GM19324 (cell line): ENCODE results near the gene STAG1.
A peak's percentile ranks its signal among the peaks of the same experiment; 100 is the strongest.
"Not testable (repeated sequence)": the region's sequence is repeated elsewhere in the genome, so short reads cannot be mapped to it uniquely, and the experiment has no call there.

Experiments used
- ATAC-seq: cut with Tn5 transposase; IDR thresholded peaks from one replicate; pipeline ENCODE4 v1.9.1; 2021; ENCODE audit warnings: mild to moderate bottlenecking, moderate library complexity; ENCODE audit not compliant: unreplicated experiment, low FRiP score

The STAG1 gene

GRCh38 chr3:136752172-136752421 lies at the start of gene STAG1:
Gene STAG1, minus strand, starts transcription at chr3:136752378. Its CDS starts 121,480 bp downstream, at chr3:136630898.
- no peak for ATAC-seq

DNA sequence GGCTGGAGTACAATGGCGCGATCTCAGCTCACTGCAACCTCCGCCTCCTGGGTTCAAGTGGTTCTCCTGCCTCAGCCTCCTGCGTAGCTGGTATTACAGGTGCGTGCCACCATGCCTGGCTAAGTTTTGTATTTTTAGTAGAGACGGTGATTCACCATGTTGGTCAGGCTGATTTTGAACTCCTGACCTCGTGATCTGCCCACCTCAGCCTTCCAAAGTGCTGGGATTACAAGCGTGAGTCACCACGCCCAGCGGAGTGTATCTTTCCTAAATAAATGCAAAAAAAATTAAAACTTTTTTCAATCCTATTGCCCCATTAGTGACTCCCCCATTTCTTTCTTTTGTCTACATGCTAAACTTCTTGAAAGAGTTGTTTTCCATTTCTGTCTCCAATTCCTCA lies 49.0 kb upstream of the STAG1 start:
- ATAC-seq: not testable (repeated sequence)

DNA sequence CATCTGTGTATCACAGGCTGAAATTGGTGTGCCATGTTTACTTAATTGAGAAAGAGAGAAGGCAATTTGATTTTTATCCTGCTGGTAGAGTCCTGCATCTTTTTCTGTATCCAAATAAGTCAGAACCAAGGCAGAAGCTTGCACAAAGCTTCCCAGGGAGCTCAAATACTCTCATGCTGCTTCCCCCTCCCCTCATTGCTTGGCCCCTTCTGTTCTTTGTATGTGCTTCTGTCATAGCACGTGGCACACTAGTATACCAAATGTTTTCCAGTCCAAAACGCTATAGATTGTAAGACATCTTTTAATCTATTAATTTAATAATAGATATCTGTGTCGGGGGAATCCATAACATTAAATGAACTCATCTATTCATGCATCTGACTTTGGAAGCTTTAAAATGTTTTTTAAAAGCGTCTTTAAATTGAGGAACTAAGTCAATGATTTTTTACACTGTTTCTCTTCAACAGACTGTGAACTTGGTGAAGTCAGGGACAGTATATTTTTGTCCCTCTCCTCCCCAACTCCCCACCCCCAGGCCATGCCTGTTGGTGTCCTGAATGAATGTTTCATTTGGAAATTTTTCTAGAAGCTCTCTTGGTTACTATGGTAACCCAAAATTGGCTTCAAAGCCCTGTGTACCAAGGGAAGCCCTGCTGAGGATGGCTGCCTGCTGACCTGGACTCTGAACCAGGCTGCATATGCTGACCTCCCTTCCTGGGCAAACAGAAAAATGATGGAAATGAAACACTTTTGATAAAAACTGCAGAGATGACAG lies 40.6 kb upstream of the STAG1 start:
- ATAC-seq: no peak

DNA sequence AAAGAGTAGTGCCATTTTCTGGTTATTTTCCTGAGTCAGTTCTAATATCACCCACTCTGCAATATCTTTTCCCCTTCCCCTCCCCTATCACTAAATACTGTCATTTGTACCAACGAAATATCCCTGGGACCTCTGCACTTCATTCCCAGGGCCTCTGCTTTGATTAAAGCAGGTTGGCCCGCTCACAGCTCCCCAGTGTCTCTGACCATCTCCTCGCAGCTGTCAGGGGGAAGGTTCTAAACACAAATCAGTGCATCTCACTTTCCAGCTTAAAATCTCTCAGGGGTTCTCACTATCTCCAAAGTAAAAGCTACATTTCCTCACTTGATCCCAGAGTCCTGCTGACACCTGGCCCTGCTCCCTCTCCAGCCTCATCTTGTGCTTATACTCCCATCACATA lies 38.6 kb upstream of the STAG1 start:
- no peak for ATAC-seq

DNA sequence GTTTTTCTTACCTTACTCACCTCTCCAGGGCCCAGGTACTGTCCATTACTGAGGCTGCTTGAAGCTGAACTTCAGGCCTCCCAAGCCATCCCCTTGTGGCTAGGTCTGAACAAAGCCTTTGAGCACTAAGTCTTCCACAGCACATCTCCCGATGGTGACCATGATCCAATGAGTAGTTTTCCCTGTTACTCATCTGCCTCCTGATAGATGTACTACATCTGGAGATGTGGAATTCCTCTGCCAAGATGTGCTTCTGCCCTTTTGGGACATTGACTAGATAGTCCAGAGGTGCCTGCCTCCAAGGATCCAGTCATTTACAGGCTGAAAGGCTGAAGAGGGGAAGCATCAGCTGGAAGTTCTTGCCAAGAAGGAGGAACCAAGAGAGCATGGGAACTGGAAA lies 37.8 kb upstream of the STAG1 start:
- no peak for ATAC-seq

- no peak for ATAC-seq
Observed at GRCh38 chr3:136788154-136788553, 36.0 kb upstream of the STAG1 start.

- peak; percentile 89 for ATAC-seq
Observed at GRCh38 chr3:136787349-136787748, 35.2 kb upstream of the STAG1 start.

GRCh38 chr3:136783708-136784191 lies 31.6 kb upstream of the STAG1 start:
- ATAC-seq: no peak

- ATAC-seq: no peak
Observed at GRCh38 chr3:136780741-136781140, 28.6 kb upstream of the STAG1 start.

- ATAC-seq: no peak
Observed at GRCh38 chr3:136778865-136779264, 26.7 kb upstream of the STAG1 start.

DNA sequence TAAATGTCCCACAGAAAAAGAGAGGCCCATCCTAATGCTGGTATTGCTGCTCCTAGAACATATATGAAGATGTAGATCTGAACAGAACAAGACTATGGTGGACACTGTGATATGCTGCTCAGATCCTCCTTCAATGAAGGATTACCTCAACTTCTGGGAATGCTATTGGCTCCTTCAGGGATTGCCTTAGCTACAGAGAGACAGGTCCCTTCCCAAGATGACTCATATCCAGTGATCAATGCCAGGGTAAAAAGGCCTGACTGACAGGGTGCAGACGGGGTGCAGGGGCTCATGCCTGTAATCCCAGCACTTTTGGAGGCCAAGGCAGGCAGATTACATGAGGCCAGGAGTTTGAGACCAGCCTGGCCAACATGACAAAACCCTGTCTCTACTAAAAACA lies 20.5 kb upstream of the STAG1 start:
- ATAC-seq: no peak

DNA sequence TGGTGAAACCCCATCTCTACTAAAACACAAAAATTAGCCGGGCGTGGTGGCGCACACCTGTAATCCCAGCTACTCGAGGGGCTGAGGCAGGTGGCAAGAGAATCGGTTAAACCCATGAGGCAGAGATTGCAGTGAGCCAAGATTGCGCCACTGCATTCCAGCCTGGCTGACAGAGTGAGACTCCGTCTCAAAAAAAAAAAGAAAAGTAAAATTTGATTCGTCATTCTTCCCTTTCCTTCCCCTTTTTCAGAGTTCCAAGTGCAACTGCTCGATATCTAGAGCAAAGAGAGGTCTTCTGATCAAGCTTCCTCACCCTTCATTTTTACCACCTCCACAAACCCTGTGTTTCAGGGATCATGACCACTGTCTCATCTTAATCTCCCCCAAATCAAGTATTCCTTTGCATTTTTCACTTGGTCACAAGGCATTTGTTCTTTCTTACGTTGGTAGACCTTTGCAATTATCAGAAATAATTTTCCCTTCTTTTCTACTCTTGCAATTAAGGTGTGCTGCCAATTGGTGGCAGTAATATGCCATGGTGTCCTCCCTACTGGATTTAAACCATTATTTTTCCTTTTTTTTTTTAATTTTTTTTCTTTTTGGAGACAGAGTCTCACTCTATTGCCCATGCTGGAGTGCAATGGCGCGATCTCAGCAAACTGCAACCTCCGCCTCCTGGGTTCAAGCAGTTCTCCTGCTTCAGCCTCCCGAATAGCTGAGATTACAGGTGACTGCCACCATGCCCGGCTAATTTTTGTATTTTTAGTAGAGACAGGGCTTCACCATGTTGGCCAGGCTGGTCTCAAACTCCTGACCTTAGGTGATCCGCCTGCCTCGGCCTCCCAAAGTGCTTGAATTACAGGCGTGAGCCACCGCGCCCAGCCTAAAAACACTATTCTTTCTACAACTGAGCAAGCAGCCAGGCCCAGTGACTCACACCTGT lies 6.3 kb upstream of the STAG1 start:
- not testable (repeated sequence) for ATAC-seq

- ATAC-seq: no peak
Observed at GRCh38 chr3:136755192-136755591, 3.0 kb upstream of the STAG1 start.

- ATAC-seq: no peak
Observed at GRCh38 chr3:136753326-136753939, 1.3 kb upstream of the STAG1 start.

DNA sequence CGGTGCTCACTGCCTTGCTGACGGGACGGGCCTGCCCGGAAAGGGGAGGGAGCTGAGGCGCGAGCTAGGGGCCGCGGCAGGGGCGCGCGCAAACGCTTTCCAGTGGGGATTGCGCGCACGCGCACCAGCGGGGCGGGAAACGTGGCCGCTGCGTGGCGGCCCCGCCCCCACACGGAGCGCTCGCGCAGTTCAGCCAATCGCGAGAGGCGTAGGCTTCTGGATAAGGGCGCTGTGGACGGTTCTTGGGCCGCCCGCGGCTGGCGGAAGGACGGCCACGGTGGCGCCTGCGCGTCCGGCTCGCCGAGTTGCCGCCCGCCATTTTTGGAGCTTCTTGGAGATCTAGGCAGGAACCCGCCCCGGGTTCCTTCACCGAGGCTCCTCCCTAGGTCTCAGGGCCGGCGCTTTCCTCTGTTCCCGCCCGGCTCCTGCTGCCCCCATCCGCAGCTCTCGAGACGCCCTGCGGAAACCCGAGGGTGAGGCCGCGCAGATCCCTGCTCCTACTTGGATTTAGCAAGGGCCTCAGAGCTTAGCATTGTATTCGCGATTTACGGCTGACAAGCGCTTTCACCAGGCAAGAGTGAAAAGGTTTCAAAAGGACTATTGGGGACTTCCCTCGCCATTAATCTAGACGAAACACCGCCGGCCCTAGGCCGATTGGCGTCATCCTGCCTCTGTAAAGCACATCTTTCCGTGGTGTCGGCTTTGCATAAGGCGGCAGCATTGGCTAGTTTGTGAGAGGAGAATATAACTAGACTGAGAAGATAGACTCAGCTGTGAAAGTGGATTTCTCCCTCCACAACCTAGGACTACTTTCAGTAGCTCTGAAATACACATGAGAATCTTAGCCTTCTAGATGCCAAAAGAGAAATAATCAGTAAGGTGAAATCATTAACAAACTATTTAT lies 496 bp upstream of the STAG1 start:
- peak; percentile 93 for ATAC-seq

DNA sequence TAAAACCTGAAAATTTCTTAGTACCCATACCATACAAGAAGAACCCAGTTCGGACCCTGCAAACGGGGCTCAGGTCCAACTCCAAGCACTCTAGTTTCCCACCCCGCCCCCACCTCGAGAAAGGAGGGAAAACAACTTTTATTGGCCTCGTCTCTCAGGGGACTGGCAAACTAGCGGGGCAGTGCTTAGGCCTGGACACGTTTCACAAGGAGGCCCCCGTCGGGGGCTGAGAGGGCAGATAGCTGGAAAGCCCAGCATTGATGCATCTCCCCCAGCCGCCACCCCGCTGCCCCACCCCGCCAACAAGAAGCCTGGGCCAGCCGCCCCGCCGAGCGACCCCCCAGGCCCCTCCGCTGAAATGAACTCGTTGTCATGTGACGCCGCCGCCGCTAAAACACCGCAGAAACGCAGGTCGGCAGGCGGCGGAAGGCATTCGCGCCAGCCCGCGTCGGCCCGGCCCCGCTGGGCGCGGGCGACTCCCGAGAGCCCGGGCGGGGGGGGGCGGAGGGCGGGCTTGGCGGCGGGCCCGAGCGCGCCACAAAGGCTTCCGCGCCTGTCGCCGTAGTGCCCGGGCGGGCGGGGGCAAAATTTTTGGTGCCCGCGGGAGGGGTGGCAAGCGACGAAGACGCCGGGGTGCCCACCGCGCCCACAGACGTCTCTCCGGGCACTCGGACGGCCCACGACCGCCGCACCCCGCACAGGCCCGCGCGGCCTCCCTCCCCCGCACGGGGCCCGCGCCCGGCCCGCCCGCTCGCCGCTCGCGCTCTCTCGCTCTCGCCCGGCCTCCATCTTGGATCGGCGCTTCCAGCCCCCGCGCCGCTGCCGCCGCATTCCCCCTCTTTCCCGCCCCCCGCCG lies 634 bp downstream of the STAG1 start:
- ATAC-seq: peak; percentile 26

DNA sequence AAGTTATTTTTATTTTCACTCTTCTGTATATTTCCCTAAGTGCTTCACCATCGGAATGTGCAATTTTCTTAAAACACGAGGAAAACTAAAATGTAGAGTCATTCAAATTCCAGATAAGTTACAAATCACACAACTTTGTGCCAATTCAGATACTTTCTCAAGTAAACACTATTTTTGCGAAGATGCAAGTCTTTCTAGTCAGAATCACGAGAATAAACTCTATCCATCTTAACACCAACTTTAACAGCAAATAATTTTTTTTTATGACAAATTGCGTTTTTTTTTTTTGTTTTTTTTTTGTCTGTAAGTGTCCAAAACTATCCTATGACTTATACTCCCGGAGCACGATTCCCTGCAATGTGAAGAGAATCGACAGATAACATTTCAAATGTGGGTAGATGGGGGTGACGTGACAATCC lies 1.3 kb downstream of the STAG1 start:
- ATAC-seq: no peak

DNA sequence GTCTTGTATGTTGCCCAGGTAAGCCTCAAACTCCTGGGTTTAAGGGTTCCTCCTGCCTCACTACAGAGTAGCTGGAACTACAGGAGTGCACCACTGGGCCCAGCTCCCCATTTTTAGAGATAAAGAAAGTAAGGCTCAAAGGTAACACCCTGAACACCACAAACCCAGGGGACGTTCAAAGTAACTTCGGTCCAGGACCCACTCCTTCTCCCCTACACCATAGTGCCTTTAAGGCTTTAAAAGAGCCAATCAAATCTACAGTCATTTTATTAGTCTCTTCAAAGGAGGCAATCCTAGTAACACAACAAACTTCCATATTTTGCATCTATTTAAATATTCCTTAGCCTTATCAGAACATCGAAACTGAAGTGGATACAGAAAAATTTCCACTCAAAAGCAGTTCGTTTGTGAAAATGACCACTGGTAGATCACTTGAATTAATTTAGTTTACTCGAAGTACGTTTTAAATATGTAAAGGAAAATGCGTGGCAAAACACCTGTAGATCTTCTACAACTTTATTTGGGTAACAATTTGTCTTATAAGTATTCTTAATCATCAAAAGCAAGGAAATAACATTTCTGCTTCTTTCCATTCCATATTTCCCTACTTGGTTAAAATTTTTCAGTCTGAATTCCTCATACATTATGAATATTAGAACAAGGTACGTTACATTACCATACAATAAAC lies 1.8 kb downstream of the STAG1 start:
- no peak for ATAC-seq

- not testable (repeated sequence) for ATAC-seq
Observed at GRCh38 chr3:136749602-136750001, 2.6 kb downstream of the STAG1 start.
